Gastrocnemius medialis (tissue), 4 donors: ENCODE data around the gene VPS26B. TPM values are rescaled to one million over a fixed set of nuclear protein-coding genes. Genes with fewer than 3 reads are reported as not detected.

Source experiments
- ATAC-seq, 2 donors: fragments of 150-250 bp; one replicate each; pipeline ENCODE4 v1.9.1; 2016
- DNase-seq, 2 donors: peaks; one replicate each; pipeline ENCODE4 v3.0.0-alpha.2; 2019
- H3K27ac ChIP-seq, 4 donors: fragments of 200-600 bp; sonication (generic); 1 replicate in 1 of 4; 2 replicates in 3 of 4; pipeline ENCODE4 v1.5.1; 2016 to 2018; ENCODE audit warnings: mild to moderate bottlenecking in 2 of 4, moderate library complexity in 1 of 4
- H3K27me3 ChIP-seq, 3 donors: fragments of 200-600 bp; sonication (generic) in 2 of 3; 1 replicate in 1 of 3; 2 replicates in 2 of 3; pipeline versions ENCODE4 v1.5.1 to v1.6.0; 2016 to 2019; ENCODE audit warnings: mild to moderate bottlenecking in 1 of 3, moderate library complexity in 1 of 3
- H3K36me3 ChIP-seq, 2 donors: fragments of 200-600 bp; sonication (generic) in 1 of 2; one replicate each; pipeline ENCODE4 v1.5.1; 2017 to 2018
- H3K4me1 ChIP-seq, 2 donors: fragments of 200-600 bp; sonication (generic) in 1 of 2; one replicate each; pipeline ENCODE4 v1.5.1; 2016 to 2017; ENCODE audit warnings: mild to moderate bottlenecking in 2 of 2
- H3K4me3 ChIP-seq, 4 donors: fragments of 200-600 bp; sonication (generic) in 3 of 4; 1 replicate in 1 of 4; 2 replicates in 3 of 4; pipeline ENCODE4 v1.5.1; 2016 to 2019; ENCODE audit warnings: mild to moderate bottlenecking in 2 of 4
- H3K9me3 ChIP-seq, 3 donors: fragments of 200-600 bp; sonication (generic) in 2 of 3; 1 replicate in 1 of 3; 2 replicates in 2 of 3; pipeline ENCODE4 v1.5.1; 2016 to 2019
- CTCF ChIP-seq, 5 experiments: fragments of 450-650 bp in 3 of 5; fragments of 200-600 bp in 2 of 5; sonication (generic) in 2 of 5; IDR thresholded peaks in 4 of 5; conservative IDR thresholded peaks in 1 of 5; 1 replicate in 4 of 5; 2 replicates in 1 of 5; pipeline ENCODE4 v1.5.1; 2016 to 2019; ENCODE audit warnings: antibody characterized with exemption in 5 of 5, mild to moderate bottlenecking in 3 of 5, moderate library complexity in 3 of 5
- POLR2A ChIP-seq, 2 donors: fragments of 450-650 bp; IDR thresholded peaks; one replicate each; pipeline ENCODE4 v1.6.1; 2017; ENCODE audit warnings: antibody characterized with exemption in 2 of 2, mild to moderate bottlenecking in 2 of 2, moderate library complexity in 2 of 2
- in situ Hi-C, 4 donors: fragments of 200-750 bp; cut with MboI; loops; one replicate each; pipeline versions ENCODE4 v1.15.0 to v1.8.0; 2017; ENCODE audit warnings: low sequenced_read_pairs in 4 of 4
- intact Hi-C: fragments of 100-400 bp; cut with DNase I; formaldehyde crosslinking; loops from one replicate; pipeline ENCODE4 v1.15.1; 2023; ENCODE audit warnings: low total_unique reads
- total RNA-seq, 4 donors: library from RNA; depleted of rRNA; stranded (reverse); fragments of >200 nt; gene quantifications; one replicate each; pipeline versions ENCODE4 v1.1.0 to v1.2.3, GENCODE V29; 2016

VPS26B gene
- total RNA-seq, 4 donors from 2014 or later, result 15.4 to 32.9 (median 22.2) TPM

- DNase-seq (no peak), ATAC-seq (no peak)
- no peak for TF ChIP-seq CTCF (IDR thresholded peaks at IDR 0.05 in 4 of 5, conservative IDR thresholded peaks at IDR 0.05 in 1 of 5)
- TF ChIP-seq POLR2A (IDR thresholded peaks at IDR 0.05), result no peak
- Histone ChIP-seq H3K36me3 (peaks cover 0 to 100% of the 10 kb centered on the region in 2 donors), H3K4me1 (no peaks in the 10 kb centered on the region), H3K9me3 (no peaks in the 10 kb centered on the region), H3K27me3 (no peaks in the 10 kb centered on the region), H3K27ac (no peak overlapping the region), H3K4me3 (no peak overlapping the region)
- intact Hi-C loops, result no loop called here
- in situ Hi-C loops, result no loop called here
Observed at GRCh38 chr11:134246100-134246499, 21.6 kb downstream of the VPS26B start.

- no peak for TF ChIP-seq CTCF (IDR thresholded peaks at IDR 0.05 in 4 of 5, conservative IDR thresholded peaks at IDR 0.05 in 1 of 5)
- TF ChIP-seq POLR2A (IDR thresholded peaks at IDR 0.05), result no peak
- Histone ChIP-seq H3K4me3 (no peak overlapping the region), H3K27ac (no peak overlapping the region), H3K4me1 (peaks cover 0 to under 1% of the 10 kb centered on the region in 2 donors), H3K36me3 (peaks cover 0 to 98% of the 10 kb centered on the region in 2 donors), H3K27me3 (no peaks in the 10 kb centered on the region), H3K9me3 (no peaks in the 10 kb centered on the region)
- in situ Hi-C loops, result no loop called here
- no peak for DNase-seq
- intact Hi-C loops, result no loop called here
- ATAC-seq, result no peak
Observed at GRCh38 chr11:134246678-134247077, 22.2 kb downstream of the VPS26B start.

GRCh38 chr11:134248910-134249480 is 24.5 kb downstream of the VPS26B start:
- H3K36me3 ChIP-seq, result peaks cover 0 to 75% of the 10 kb centered on the region in 2 donors
- in situ Hi-C loops, result no loop called here
- intact Hi-C loops, result no loop called here
- TF ChIP-seq POLR2A (IDR thresholded peaks at IDR 0.05), result no peak
- no peak for TF ChIP-seq CTCF (IDR thresholded peaks at IDR 0.05 in 4 of 5, conservative IDR thresholded peaks at IDR 0.05 in 1 of 5)
- DNase-seq (no peak), ATAC-seq (no peak)
- H3K4me1 ChIP-seq, result peaks cover 9 to 11% of the 10 kb centered on the region in 2 donors
- no peak overlapping the region for H3K4me3 ChIP-seq
- H3K27me3 ChIP-seq, result no peaks in the 10 kb centered on the region
- H3K9me3 ChIP-seq, result no peaks in the 10 kb centered on the region
- no peak overlapping the region for H3K27ac ChIP-seq

GRCh38 chr11:134250246-134250645 is 25.8 kb downstream of the VPS26B start:
- no peaks in the 10 kb centered on the region for H3K9me3 ChIP-seq
- H3K36me3 ChIP-seq, result peaks cover 0 to 62% of the 10 kb centered on the region in 2 donors
- intact Hi-C loops, result loop anchor here (5.0 kb wide), 1 partner anchor 203 kb away; no protein-coding TSS in a partner anchor
- TF ChIP-seq POLR2A (IDR thresholded peaks at IDR 0.05) (no peak), CTCF (IDR thresholded peaks at IDR 0.05 in 4 of 5, conservative IDR thresholded peaks at IDR 0.05 in 1 of 5) (no peak)
- no peak overlapping the region for H3K4me3 ChIP-seq
- ATAC-seq (no peak), DNase-seq (no peak)
- in situ Hi-C loops, result no loop called here
- no peak overlapping the region for H3K27ac ChIP-seq
- peaks cover 20 to 24% of the 10 kb centered on the region in 2 donors for H3K4me1 ChIP-seq
- H3K27me3 ChIP-seq, result no peaks in the 10 kb centered on the region

GRCh38 chr11:134250675-134251074 is 26.2 kb downstream of the VPS26B start:
- peaks cover 0 to 58% of the 10 kb centered on the region in 2 donors for H3K36me3 ChIP-seq

More at GRCh38 chr11:134250675-134251074, 26.2 kb downstream of the VPS26B start:
- ATAC-seq, result no peak
- H3K27ac ChIP-seq, result no peak overlapping the region
- intact Hi-C loops (loop anchor here (5.0 kb wide), 1 partner anchor 203 kb away; no protein-coding TSS in a partner anchor), in situ Hi-C loops (no loop called here)
- no peak overlapping the region for H3K4me3 ChIP-seq
- H3K9me3 ChIP-seq, result no peaks in the 10 kb centered on the region
- H3K4me1 ChIP-seq, result peaks cover 24 to 26% of the 10 kb centered on the region in 2 donors
- TF ChIP-seq CTCF (IDR thresholded peaks at IDR 0.05 in 4 of 5, conservative IDR thresholded peaks at IDR 0.05 in 1 of 5) (no peak), POLR2A (IDR thresholded peaks at IDR 0.05) (no peak)
- DNase-seq, result no peak
- no peaks in the 10 kb centered on the region for H3K27me3 ChIP-seq
